ENCODE measurements around the gene ZMYND8. TPM values are rescaled to one million over a fixed set of nuclear protein-coding genes. Genes with fewer than 3 reads are reported as not detected.

Gene ZMYND8
- total RNA-seq, 1 donor, result 18.7 TPM

DNA sequence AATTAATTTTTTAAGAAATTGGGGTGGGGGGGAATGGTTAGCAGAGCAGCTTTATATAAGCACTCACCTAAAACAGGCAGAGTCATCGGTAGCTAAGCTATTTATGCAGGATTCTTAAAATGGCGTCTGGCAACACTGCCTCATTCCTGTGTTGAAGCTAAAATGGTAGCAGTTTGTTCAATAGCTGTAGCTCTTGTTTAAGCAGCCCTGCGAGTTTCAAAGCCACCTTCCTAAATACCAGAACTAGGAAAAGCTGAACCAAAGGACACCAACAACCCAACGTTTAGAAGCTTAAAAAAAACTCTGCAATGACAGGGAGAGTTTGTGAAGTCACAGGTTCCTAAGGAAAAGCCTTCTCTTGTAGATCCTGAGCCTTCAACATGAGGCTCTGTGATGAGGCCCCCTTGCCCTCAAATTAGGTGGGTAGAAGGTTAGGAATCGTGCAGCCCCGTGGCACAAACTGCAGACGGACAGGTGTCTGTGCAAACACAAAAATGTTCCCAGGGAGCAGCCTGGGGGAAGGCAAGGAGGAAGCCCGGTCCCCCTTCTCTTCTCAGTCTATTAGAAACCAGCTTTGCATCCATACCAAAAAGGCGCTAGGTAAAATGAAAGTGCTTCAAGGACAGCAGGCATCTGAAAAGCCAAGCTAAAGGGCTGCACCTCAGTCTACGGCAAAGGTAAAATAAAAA lies 4.7 kb downstream of the ZMYND8 start:
- peaks cover 94% of the 10 kb centered on the region for H3K4me1 ChIP-seq (ENCODE audit: insufficient read depth, low read length)
- no peak overlapping the region for H3K4me3 ChIP-seq (ENCODE audit: low read length)
- H3K9me3 ChIP-seq (ENCODE audit: low read depth, low read length), result no peaks in the 10 kb centered on the region
- no peaks in the 10 kb centered on the region for H3K27me3 ChIP-seq (ENCODE audit: insufficient read depth, low read length)

DNA sequence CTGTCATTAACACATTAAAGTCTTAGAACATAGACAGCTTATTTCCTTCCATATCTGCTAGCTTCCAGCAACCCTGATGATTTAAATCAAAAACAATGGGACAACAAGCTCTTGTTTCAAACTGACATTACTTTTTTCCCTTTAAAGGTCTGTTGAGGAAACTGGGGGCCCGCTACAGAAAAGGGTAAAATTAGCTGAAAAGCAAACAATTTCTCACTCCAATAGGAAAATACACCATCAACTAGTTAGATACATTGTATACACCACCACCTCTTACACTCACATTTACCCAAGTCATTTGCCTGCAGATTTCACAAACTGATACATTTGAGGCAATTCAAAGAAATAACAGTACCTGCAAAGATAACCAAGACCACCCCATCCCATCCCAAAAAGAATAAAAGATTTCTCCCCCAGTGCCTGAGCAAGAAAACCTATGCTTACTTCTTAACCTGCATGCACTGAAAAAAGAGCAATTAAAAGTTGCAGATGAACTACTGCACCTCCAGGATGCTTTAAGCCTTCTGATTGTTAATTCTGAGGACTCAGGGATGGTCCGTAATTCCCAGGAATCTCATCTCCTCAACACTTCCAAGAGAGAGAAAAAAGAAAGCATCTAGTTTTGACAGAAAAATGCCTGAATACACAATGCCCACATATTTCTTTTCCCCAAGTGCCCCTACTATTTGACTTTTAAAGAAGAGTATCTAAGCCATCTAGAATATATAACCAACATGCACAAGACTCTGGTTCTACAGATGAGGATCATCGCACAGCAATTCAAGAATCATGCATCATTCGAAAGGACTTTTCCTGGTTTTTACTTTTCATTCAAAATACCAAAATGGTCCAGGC lies 5.6 kb downstream of the ZMYND8 start:
- no peaks in the 10 kb centered on the region for H3K9me3 ChIP-seq (ENCODE audit: low read depth, low read length)
- peaks cover 91% of the 10 kb centered on the region for H3K4me1 ChIP-seq (ENCODE audit: insufficient read depth, low read length)
- no peaks in the 10 kb centered on the region for H3K27me3 ChIP-seq (ENCODE audit: insufficient read depth, low read length)
- H3K4me3 ChIP-seq (ENCODE audit: low read length), result no peak overlapping the region

GRCh38 chr20:47350181-47350550 lies 6.3 kb downstream of the ZMYND8 start:
- Histone ChIP-seq H3K4me3 (ENCODE audit: low read length) (no peak overlapping the region), H3K4me1 (ENCODE audit: insufficient read depth, low read length) (peaks cover 84% of the 10 kb centered on the region), H3K9me3 (ENCODE audit: low read depth, low read length) (no peaks in the 10 kb centered on the region)

GRCh38 chr20:47349365-47350180 lies 6.9 kb downstream of the ZMYND8 start:
- Histone ChIP-seq H3K4me1 (ENCODE audit: insufficient read depth, low read length) (peaks cover 78% of the 10 kb centered on the region), H3K27me3 (ENCODE audit: insufficient read depth, low read length) (no peaks in the 10 kb centered on the region), H3K4me3 (ENCODE audit: low read length) (no peak overlapping the region), H3K9me3 (ENCODE audit: low read depth, low read length) (no peaks in the 10 kb centered on the region)

More at GRCh38 chr20:47350181-47350550, 6.3 kb downstream of the ZMYND8 start:
- H3K27me3 ChIP-seq (ENCODE audit: insufficient read depth, low read length), result no peaks in the 10 kb centered on the region

GRCh38 chr20:47348539-47349142 lies 7.9 kb downstream of the ZMYND8 start:
- Histone ChIP-seq H3K9me3 (ENCODE audit: low read depth, low read length) (no peaks in the 10 kb centered on the region), H3K4me1 (ENCODE audit: insufficient read depth, low read length) (peaks cover 69% of the 10 kb centered on the region), H3K4me3 (ENCODE audit: low read length) (no peak overlapping the region), H3K27me3 (ENCODE audit: insufficient read depth, low read length) (no peaks in the 10 kb centered on the region)

DNA sequence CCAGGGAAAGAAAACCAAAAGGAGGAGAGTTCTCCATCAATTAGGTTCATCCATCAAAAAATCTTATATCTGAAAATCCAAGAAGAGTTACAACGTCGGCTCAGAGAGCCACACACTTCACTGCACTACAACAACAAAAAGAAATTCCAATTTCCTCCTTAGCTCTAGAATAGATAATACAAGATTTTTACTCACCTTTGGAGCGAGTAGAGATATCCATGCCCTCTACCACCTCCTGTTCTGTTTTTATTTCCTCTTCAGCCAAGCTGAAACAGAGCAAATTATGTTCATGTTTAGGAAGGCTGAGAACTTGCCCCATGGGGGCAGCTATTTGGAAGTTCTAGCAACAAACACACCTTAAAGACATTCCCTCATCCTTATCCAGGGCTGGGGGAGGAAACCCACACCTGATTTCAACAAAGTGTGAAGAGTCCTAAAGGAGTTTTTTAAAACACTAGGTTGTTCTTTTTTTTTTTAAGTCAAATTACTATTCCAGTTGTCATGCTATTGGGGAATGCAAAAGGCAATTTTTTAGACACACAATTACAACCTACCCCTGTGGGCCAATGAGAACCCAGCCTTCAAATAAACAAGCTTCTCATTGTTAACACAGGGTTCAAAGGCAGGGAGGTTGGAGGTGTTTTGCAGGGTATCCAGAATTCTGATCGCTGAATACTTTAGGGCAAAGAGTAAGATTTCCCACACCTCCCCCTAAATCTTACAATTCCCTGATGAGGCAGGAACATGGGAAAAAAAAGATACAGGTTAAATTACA lies 8.7 kb downstream of the ZMYND8 start:
- no peaks in the 10 kb centered on the region for H3K9me3 ChIP-seq (ENCODE audit: low read depth, low read length)
- H3K4me3 ChIP-seq (ENCODE audit: low read length), result no peak overlapping the region
- H3K4me1 ChIP-seq (ENCODE audit: insufficient read depth, low read length), result peaks cover 61% of the 10 kb centered on the region
- no peaks in the 10 kb centered on the region for H3K27me3 ChIP-seq (ENCODE audit: insufficient read depth, low read length)

DNA sequence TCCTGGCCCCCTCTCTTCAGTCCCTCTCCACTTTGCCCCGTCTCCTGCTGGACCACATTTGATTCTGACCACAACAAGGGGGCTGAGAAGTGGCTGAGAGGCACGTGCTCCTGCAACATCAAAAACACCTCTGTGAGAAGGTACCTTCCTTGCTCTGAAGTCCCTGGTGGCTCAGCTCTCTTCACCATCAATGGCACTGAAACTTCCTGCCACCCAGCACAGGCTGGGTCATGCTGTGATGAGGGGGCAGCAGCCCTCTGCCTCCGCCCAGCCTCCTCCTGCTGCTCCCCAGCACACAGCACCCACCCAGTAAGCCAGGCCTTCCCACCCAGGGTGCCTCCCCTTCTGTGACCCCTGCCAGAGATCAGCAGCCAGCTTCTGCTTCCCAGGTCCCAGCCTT lies 10.3 kb downstream of the ZMYND8 start:
- no peak overlapping the region for H3K4me3 ChIP-seq (ENCODE audit: low read length)
- peaks cover 44% of the 10 kb centered on the region for H3K4me1 ChIP-seq (ENCODE audit: insufficient read depth, low read length)
- H3K9me3 ChIP-seq (ENCODE audit: low read depth, low read length), result no peaks in the 10 kb centered on the region
- no peaks in the 10 kb centered on the region for H3K27me3 ChIP-seq (ENCODE audit: insufficient read depth, low read length)

DNA sequence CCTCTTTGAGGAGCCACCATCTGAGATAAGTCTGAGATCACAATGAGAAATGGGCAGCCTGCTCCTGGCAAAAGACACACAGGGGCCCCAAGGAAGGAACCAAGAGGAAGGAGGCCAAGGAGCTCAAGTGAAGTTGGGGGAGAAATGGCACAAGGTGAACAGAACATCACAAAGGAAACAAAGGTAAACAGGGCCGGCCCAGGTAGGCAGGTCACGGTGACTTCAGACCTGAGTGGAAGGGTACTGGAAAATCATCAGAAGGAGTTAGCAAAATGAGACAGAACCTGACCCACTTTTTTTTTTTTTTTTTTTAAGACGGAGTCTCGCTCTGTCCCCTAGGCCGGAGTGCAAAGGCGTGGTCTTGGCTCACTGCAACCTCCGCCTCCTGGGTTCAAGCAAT lies 11.3 kb downstream of the ZMYND8 start:
- Histone ChIP-seq H3K4me1 (ENCODE audit: insufficient read depth, low read length) (peaks cover 35% of the 10 kb centered on the region), H3K4me3 (ENCODE audit: low read length) (no peak overlapping the region), H3K27me3 (ENCODE audit: insufficient read depth, low read length) (no peaks in the 10 kb centered on the region), H3K9me3 (ENCODE audit: low read depth, low read length) (no peaks in the 10 kb centered on the region)

- no peak overlapping the region for H3K4me3 ChIP-seq (ENCODE audit: low read length)
- no peaks in the 10 kb centered on the region for H3K9me3 ChIP-seq (ENCODE audit: low read depth, low read length)
- H3K27me3 ChIP-seq (ENCODE audit: insufficient read depth, low read length), result no peaks in the 10 kb centered on the region
- H3K4me1 ChIP-seq (ENCODE audit: insufficient read depth, low read length), result peaks cover 14% of the 10 kb centered on the region
These were observed 13.5 kb downstream of the ZMYND8 start for GRCh38 chr20:47343007-47343472.

- Histone ChIP-seq H3K9me3 (ENCODE audit: low read depth, low read length) (no peaks in the 10 kb centered on the region), H3K4me3 (ENCODE audit: low read length) (no peak overlapping the region), H3K4me1 (ENCODE audit: insufficient read depth, low read length) (peaks cover 20% of the 10 kb centered on the region), H3K27me3 (ENCODE audit: insufficient read depth, low read length) (no peaks in the 10 kb centered on the region)
These were observed 18.3 kb downstream of the ZMYND8 start for GRCh38 chr20:47338131-47338628.

- Histone ChIP-seq H3K4me3 (ENCODE audit: low read length) (no peak overlapping the region), H3K9me3 (ENCODE audit: low read depth, low read length) (no peaks in the 10 kb centered on the region), H3K27me3 (ENCODE audit: insufficient read depth, low read length) (no peaks in the 10 kb centered on the region), H3K4me1 (ENCODE audit: insufficient read depth, low read length) (peaks cover 20% of the 10 kb centered on the region)
These were observed 19.1 kb downstream of the ZMYND8 start for GRCh38 chr20:47337413-47337812.

DNA sequence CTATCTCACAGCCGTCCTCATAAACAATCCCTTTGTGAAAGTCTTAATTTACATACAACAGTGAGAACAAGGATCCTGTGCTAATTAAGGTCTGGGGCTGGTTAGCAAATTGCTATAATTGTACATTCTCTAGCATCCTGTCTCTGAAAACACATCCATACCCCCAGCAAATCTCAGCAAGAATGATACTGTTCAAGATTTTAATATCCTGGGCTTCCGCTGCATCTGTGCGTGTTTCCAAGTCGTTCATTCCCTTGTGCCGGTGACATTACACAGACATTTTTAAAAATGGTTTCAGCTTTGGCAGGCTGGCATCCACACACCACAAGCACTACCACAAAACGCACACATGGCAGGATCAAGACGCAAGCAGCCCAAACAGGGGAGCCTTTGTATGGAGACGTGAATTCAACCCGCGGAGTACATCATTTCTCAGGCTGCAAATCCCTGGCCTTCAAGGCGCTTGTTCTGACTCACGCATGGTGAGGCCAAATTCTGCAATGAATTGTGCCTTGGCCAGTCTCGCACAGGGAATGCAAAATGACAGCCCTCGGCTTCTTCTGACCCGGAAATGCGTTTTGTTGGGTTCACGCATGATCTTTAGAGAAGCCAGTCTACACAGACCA lies 20.3 kb downstream of the ZMYND8 start:
- H3K4me3 ChIP-seq (ENCODE audit: low read length), result no peak overlapping the region
- no peaks in the 10 kb centered on the region for H3K9me3 ChIP-seq (ENCODE audit: low read depth, low read length)
- H3K27me3 ChIP-seq (ENCODE audit: insufficient read depth, low read length), result no peaks in the 10 kb centered on the region
- peaks cover 24% of the 10 kb centered on the region for H3K4me1 ChIP-seq (ENCODE audit: insufficient read depth, low read length)

- Histone ChIP-seq H3K4me1 (ENCODE audit: insufficient read depth, low read length) (peaks cover 24% of the 10 kb centered on the region), H3K27me3 (ENCODE audit: insufficient read depth, low read length) (no peaks in the 10 kb centered on the region), H3K4me3 (ENCODE audit: low read length) (no peak overlapping the region)
These were observed 21.0 kb downstream of the ZMYND8 start for GRCh38 chr20:47335251-47336128.

More at GRCh38 chr20:47335251-47336128, 21.0 kb downstream of the ZMYND8 start:
- H3K9me3 ChIP-seq (ENCODE audit: low read depth, low read length), result no peaks in the 10 kb centered on the region

Data from mononuclear cell (primary cell).